ENCODE data around the gene ME1. TPM values are rescaled to one million over a fixed set of nuclear protein-coding genes. Genes with fewer than 3 reads are reported as not detected.
A peak's percentile ranks its signal among the peaks of the same experiment; 100 is the strongest.
"Not testable (repeated sequence)": the region's sequence is repeated elsewhere in the genome, so short reads cannot be mapped to it uniquely, and the experiment has no call there.

Gene ME1
- total and polyA plus RNA-seq, 2 experiments from 2014 or later: 4.0 to 10.0 TPM

GRCh38 chr6:83368577-83368976 is 62.3 kb downstream of the ME1 start:
- no peaks in the 10 kb centered on the region for H3K4me1 ChIP-seq (ENCODE audit: insufficient read depth)
- H3K27ac ChIP-seq: no peak overlapping the region
- H3K36me3 ChIP-seq (ENCODE audit: low read depth): no peaks in the 10 kb centered on the region
- H3K9me3 ChIP-seq (ENCODE audit: low read depth): no peaks in the 10 kb centered on the region
- H3K4me3 ChIP-seq: no peak overlapping the region
- H3K9ac ChIP-seq: no peak overlapping the region
- H3F3A ChIP-seq (ENCODE audit: insufficient read depth): no peaks in the 10 kb centered on the region
- H3K27me3 ChIP-seq (replicated peaks; ENCODE audit: insufficient read depth): no peaks in the 10 kb centered on the region
- TF ChIP-seq EZH2phosphoT487 (IDR thresholded peaks at IDR 0.05; ENCODE audit: insufficient read depth, low read depth) (no peak), EZH2 (IDR thresholded peaks at IDR 0.05; ENCODE audit: insufficient read depth, poor library complexity, severe bottlenecking) (no peak)
- H3K9me2 ChIP-seq (ENCODE audit: insufficient read depth): no peaks in the 10 kb centered on the region
- H3K79me2 ChIP-seq (ENCODE audit: insufficient read depth): no peaks in the 10 kb centered on the region
- no peak for DNase-seq
- in situ Hi-C loops (cut with MboI): no loop called here
- H2AFZ ChIP-seq: no peak overlapping the region
- no peak overlapping the region for H3K4me2 ChIP-seq (ENCODE audit: unreplicated experiment)
- H4K20me1 ChIP-seq (ENCODE audit: insufficient read depth): no peaks in the 10 kb centered on the region

GRCh38 chr6:83367104-83367503 is 63.7 kb downstream of the ME1 start:
- TF ChIP-seq EZH2phosphoT487 (IDR thresholded peaks at IDR 0.05; ENCODE audit: insufficient read depth, low read depth) (no peak), EZH2 (IDR thresholded peaks at IDR 0.05; ENCODE audit: insufficient read depth, poor library complexity, severe bottlenecking) (no peak)
- Histone ChIP-seq H2AFZ (no peak overlapping the region), H3F3A (ENCODE audit: insufficient read depth) (no peaks in the 10 kb centered on the region), H4K20me1 (ENCODE audit: insufficient read depth) (no peaks in the 10 kb centered on the region), H3K4me2 (ENCODE audit: unreplicated experiment) (no peak overlapping the region), H3K4me1 (ENCODE audit: insufficient read depth) (no peaks in the 10 kb centered on the region), H3K79me2 (ENCODE audit: insufficient read depth) (no peaks in the 10 kb centered on the region), H3K27me3 (replicated peaks; ENCODE audit: insufficient read depth) (no peaks in the 10 kb centered on the region), H3K9ac (no peak overlapping the region), H3K27ac (no peak overlapping the region), H3K9me2 (ENCODE audit: insufficient read depth) (no peaks in the 10 kb centered on the region), H3K4me3 (no peak overlapping the region), H3K36me3 (ENCODE audit: low read depth) (no peaks in the 10 kb centered on the region), H3K9me3 (ENCODE audit: low read depth) (no peaks in the 10 kb centered on the region)
- in situ Hi-C loops (cut with MboI): no loop called here
- WGBS, 2 experiments (ENCODE audit: low coverage in 1 of 2, low lambda C conversion rate in 2 of 2, missing lambda C conversion rate in 2 of 2): 100% methylated on average over 1 of the region's 1 CpG
- no peak for DNase-seq

- in situ Hi-C loops (cut with MboI): no loop called here
- WGBS, 2 experiments (ENCODE audit: low coverage in 1 of 2, low lambda C conversion rate in 2 of 2, missing lambda C conversion rate in 2 of 2): 33 to 50% methylated on average over 1 of the region's 1 CpG
- Histone ChIP-seq H3K9me2 (ENCODE audit: insufficient read depth) (no peaks in the 10 kb centered on the region), H4K20me1 (ENCODE audit: insufficient read depth) (no peaks in the 10 kb centered on the region), H3K9me3 (ENCODE audit: low read depth) (no peaks in the 10 kb centered on the region), H3F3A (ENCODE audit: insufficient read depth) (no peaks in the 10 kb centered on the region), H3K4me3 (no peak overlapping the region), H3K27me3 (replicated peaks; ENCODE audit: insufficient read depth) (no peaks in the 10 kb centered on the region), H3K36me3 (ENCODE audit: low read depth) (no peaks in the 10 kb centered on the region), H3K27ac (no peak overlapping the region), H3K4me1 (ENCODE audit: insufficient read depth) (no peaks in the 10 kb centered on the region), H3K79me2 (ENCODE audit: insufficient read depth) (no peaks in the 10 kb centered on the region), H3K9ac (no peak overlapping the region), H3K4me2 (ENCODE audit: unreplicated experiment) (no peak overlapping the region), H2AFZ (no peak overlapping the region)
- DNase-seq: peak; percentile 39
- TF ChIP-seq EZH2 (IDR thresholded peaks at IDR 0.05; ENCODE audit: insufficient read depth, poor library complexity, severe bottlenecking) (no peak), EZH2phosphoT487 (IDR thresholded peaks at IDR 0.05; ENCODE audit: insufficient read depth, low read depth) (no peak)
Observed at GRCh38 chr6:83365931-83366330, 64.9 kb downstream of the ME1 start.

GRCh38 chr6:83362349-83362748 is 68.5 kb downstream of the ME1 start:
- H3F3A ChIP-seq (ENCODE audit: insufficient read depth); H2AFZ ChIP-seq; H3K4me2 ChIP-seq (ENCODE audit: unreplicated experiment); H3K4me3 ChIP-seq; H3K4me1 ChIP-seq (ENCODE audit: insufficient read depth); DNase-seq; H3K9me2 ChIP-seq (ENCODE audit: insufficient read depth); H3K27me3 ChIP-seq (replicated peaks; ENCODE audit: insufficient read depth); H4K20me1 ChIP-seq (ENCODE audit: insufficient read depth); H3K27ac ChIP-seq; H3K9ac ChIP-seq; H3K9me3 ChIP-seq (ENCODE audit: low read depth); H3K79me2 ChIP-seq (ENCODE audit: insufficient read depth); H3K36me3 ChIP-seq (ENCODE audit: low read depth); in situ Hi-C loops (cut with MboI): not testable (repeated sequence)
- 89 to 91% methylated on average over 6 of the region's 6 CpGs for WGBS, 2 experiments (ENCODE audit: low coverage in 1 of 2, low lambda C conversion rate in 2 of 2, missing lambda C conversion rate in 2 of 2)

- Histone ChIP-seq H3K4me1 (ENCODE audit: insufficient read depth) (no peaks in the 10 kb centered on the region), H3K36me3 (ENCODE audit: low read depth) (no peaks in the 10 kb centered on the region), H3K9me3 (ENCODE audit: low read depth) (no peaks in the 10 kb centered on the region), H2AFZ (no peak overlapping the region), H3K4me3 (no peak overlapping the region), H3K9me2 (ENCODE audit: insufficient read depth) (no peaks in the 10 kb centered on the region), H3K9ac (no peak overlapping the region), H3K27ac (no peak overlapping the region), H4K20me1 (ENCODE audit: insufficient read depth) (no peaks in the 10 kb centered on the region), H3K27me3 (replicated peaks; ENCODE audit: insufficient read depth) (no peaks in the 10 kb centered on the region), H3F3A (ENCODE audit: insufficient read depth) (no peaks in the 10 kb centered on the region), H3K4me2 (ENCODE audit: unreplicated experiment) (no peak overlapping the region), H3K79me2 (ENCODE audit: insufficient read depth) (no peaks in the 10 kb centered on the region)
- TF ChIP-seq EZH2 (IDR thresholded peaks at IDR 0.05; ENCODE audit: insufficient read depth, poor library complexity, severe bottlenecking) (no peak), EZH2phosphoT487 (IDR thresholded peaks at IDR 0.05; ENCODE audit: insufficient read depth, low read depth) (no peak)
- 95 to 97% methylated on average over 3 of the region's 3 CpGs for WGBS, 2 experiments (ENCODE audit: low coverage in 1 of 2, low lambda C conversion rate in 2 of 2, missing lambda C conversion rate in 2 of 2)
- in situ Hi-C loops (cut with MboI): no loop called here
- no peak for DNase-seq
Observed at GRCh38 chr6:83359638-83360037, 71.2 kb downstream of the ME1 start.

All from GM23248 (cell line).